Measurements from ENCODE around the gene C3orf20. TPM values are rescaled to one million over a fixed set of nuclear protein-coding genes. Genes with fewer than 3 reads are reported as not detected.

Gene C3orf20
- total and polyA plus RNA-seq, 2 of the 4 experiments (the other 2 are of a cell fraction) = not detected

DNA sequence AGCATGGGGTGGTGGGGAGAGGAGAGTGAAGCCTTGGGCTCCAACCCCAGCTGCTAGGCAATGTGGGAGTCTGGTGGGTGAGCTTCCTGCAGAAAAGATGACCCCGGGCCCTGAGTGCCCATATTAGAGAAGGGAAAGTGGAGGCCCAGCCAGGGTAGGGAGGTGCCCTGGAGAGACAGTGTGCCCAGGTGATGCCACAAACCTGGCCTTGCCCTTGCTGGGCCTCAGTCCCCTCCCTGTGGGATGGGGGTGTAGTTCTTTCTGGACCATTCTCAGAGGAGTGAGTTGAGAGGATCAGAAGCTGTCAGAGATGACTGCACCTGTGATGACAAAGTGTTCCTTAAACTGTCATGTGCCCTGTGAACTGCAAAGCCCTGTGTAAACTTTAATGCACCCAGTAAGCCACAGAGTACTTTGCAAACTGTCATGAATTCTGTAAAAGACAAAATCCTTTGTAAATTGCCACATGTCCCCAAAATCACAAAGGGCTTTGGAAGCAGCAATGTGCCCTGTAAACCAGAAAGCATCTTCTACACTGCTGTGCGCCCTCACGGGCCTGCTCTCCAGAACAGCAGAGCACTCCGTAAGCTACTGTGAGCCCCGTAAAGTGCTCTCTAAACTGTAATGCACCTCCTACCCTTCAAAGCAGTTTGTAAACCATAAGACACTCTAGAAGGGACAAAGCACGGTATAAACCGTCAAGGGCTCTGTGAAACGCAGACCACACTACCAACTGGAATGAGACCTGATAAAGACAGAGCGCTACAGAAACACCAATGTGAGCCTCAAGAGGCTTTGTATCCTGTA lies 92.5 kb downstream of the C3orf20 start:
- Histone ChIP-seq H3K4ac (ENCODE audit: low read depth, low read length) (no peak overlapping the region), H2BK120ac (ENCODE audit: low read depth, low read length) (no peak overlapping the region), H3K9me3 (ENCODE audit: control insufficient read depth, insufficient read depth, low read length) (no peaks in the 10 kb centered on the region), H3K36me3 (ENCODE audit: control insufficient read depth, insufficient read depth, low read length) (no peaks in the 10 kb centered on the region), H3K4me1 (ENCODE audit: control insufficient read depth, insufficient read depth, low read length) (no peaks in the 10 kb centered on the region), H3K4me3 (ENCODE audit: insufficient read depth, low read depth, low read length) (no peak overlapping the region), H4K8ac (ENCODE audit: low read depth in 2 of 2, low read length in 2 of 2) (no peak overlapping the region), H4K91ac (ENCODE audit: insufficient read depth, low read depth, low read length) (no peak overlapping the region), H3K27me3 (ENCODE audit: control insufficient read depth, insufficient read depth, low read length) (peaks cover 7% of the 10 kb centered on the region; the same call in 1 of the 2 replicates), H3K14ac (replicated peaks; ENCODE audit: low read depth, low read length) (no peak overlapping the region), H4K5ac (ENCODE audit: low read depth, low read length) (no peak overlapping the region), H3K9ac (ENCODE audit: low read depth, low read length) (no peak overlapping the region), H3K56ac (ENCODE audit: extremely low read depth, insufficient read depth, low read length) (no peak overlapping the region), H3K27ac (ENCODE audit: insufficient read depth, low read length) (no peak overlapping the region), H2AK5ac (ENCODE audit: low read depth, low read length) (no peak overlapping the region), H2AFZ (replicated peaks; ENCODE audit: low read length, poor library complexity) (no peak overlapping the region), H3K79me1 (ENCODE audit: low read depth in 1 of 2, low read length in 2 of 2) (no peaks in the 10 kb centered on the region), H2BK20ac (ENCODE audit: low read depth, low read length) (no peak overlapping the region), H4K20me1 (ENCODE audit: insufficient read depth, low read length) (no peaks in the 10 kb centered on the region), H3K9me1 (ENCODE audit: insufficient read depth, low read length) (no peaks in the 10 kb centered on the region), H2BK5ac (ENCODE audit: low read depth, low read length, poor library complexity, severe bottlenecking) (no peak overlapping the region), H3K4me2 (ENCODE audit: low read depth, low read length) (no peak overlapping the region), H2BK15ac (ENCODE audit: low read depth, low read length) (no peak overlapping the region), H2AK9ac (replicated peaks; ENCODE audit: low read depth, low read length, poor library complexity) (no peak overlapping the region), H3K23ac (ENCODE audit: low read depth, low read length) (no peak overlapping the region), H3K18ac (ENCODE audit: low read depth, low read length) (no peak overlapping the region)
- no TSS peak for BruUV-seq (replicated peaks)
- DNase-seq (no peak), ATAC-seq (ENCODE audit: low read depth) (no peak)
- no peak for TF ChIP-seq SMC3 (IDR thresholded peaks at IDR 0.05; ENCODE audit: low read depth, low read length)
- no peak for TF ChIP-seq FOS (IDR thresholded peaks at IDR 0.05; ENCODE audit: low read depth, low read length)
- no peak for TF ChIP-seq NFE2L2 (IDR thresholded peaks at IDR 0.05; ENCODE audit: low read depth, low read length)
- TF ChIP-seq MAFK (IDR thresholded peaks at IDR 0.05; ENCODE audit: low read depth, low read length) = no peak
- no peak for TF ChIP-seq BHLHE40 (IDR thresholded peaks at IDR 0.05; ENCODE audit: low read depth, low read length)
- TF ChIP-seq, protein P1, sequence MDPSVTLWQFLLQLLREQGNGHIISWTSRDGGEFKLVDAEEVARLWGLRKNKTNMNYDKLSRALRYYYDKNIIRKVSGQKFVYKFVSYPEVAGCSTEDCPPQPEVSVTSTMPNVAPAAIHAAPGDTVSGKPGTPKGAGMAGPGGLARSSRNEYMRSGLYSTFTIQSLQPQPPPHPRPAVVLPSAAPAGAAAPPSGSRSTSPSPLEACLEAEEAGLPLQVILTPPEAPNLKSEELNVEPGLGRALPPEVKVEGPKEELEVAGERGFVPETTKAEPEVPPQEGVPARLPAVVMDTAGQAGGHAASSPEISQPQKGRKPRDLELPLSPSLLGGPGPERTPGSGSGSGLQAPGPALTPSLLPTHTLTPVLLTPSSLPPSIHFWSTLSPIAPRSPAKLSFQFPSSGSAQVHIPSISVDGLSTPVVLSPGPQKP (IDR thresholded peaks at IDR 0.05; ENCODE audit: borderline replicate concordance, low read depth, low read length) = no peak
- no peak for TF ChIP-seq RAD21 (IDR thresholded peaks at IDR 0.05; ENCODE audit: low read length)
- TF ChIP-seq CEBPB (IDR thresholded peaks at IDR 0.05; ENCODE audit: low read depth, low read length) = no peak
- dilution Hi-C loops (cut with HindIII; ENCODE audit: low sequenced_read_pairs, unreplicated experiment) (no loop called here), intact Hi-C loops (cut with micrococcal nuclease) (no loop called here), in situ Hi-C loops (cut with MboI; ENCODE audit: low sequenced_read_pairs) (no loop called here)
- no CpG with 5 or more reads among the region's 9 CpGs for WGBS, 2 experiments (ENCODE audit: extremely low coverage in 2 of 2, insufficient read length in 1 of 2)
- ChIA-PET CTCF (no interaction called here), POLR2A (ENCODE audit: unreplicated experiment) (no interaction called here)
